Measurements from ENCODE around the gene NTM.

GRCh38 chr11:131583421-131583820 is 213.0 kb downstream of the NTM start:
- no peak for TF ChIP-seq CTCF (IDR thresholded peaks at IDR 0.05)
- no peak for TF ChIP-seq POLR2A (IDR thresholded peaks at IDR 0.05)
- TF ChIP-seq POLR2AphosphoS5 (IDR thresholded peaks at IDR 0.05) = no peak

Data from breast epithelium (tissue), 3 donors.